CD1c-positive myeloid dendritic cell (primary cell): ENCODE measurements around the gene TBL1X.
"Not testable (repeated sequence)": the region's sequence is repeated elsewhere in the genome, so short reads cannot be mapped to it uniquely, and the experiment has no call there.

Experiments used
- DNase-seq: peaks from one replicate; pipeline ENCODE4 v3.0.0-alpha.2; 2016; ENCODE audit errors: extremely low spot score

The TBL1X gene

GRCh38 chrX:9765072-9765736 is 300.3 kb downstream of the TBL1X start:
- no peak for DNase-seq

- DNase-seq: no peak
Observed at GRCh38 chrX:9765737-9766097, 300.9 kb downstream of the TBL1X start, which contains the start of gene GPR143. Gene GPR143, minus strand, starts transcription at chrX:9765847. Its CDS starts 30 bp downstream, at chrX:9765817.

- DNase-seq: no peak
Observed at GRCh38 chrX:9767375-9767774, 302.5 kb downstream of the TBL1X start.

GRCh38 chrX:9768321-9768839 is 303.5 kb downstream of the TBL1X start:
- not testable (repeated sequence) for DNase-seq

GRCh38 chrX:9770319-9770718 is 305.5 kb downstream of the TBL1X start:
- no peak for DNase-seq

GRCh38 chrX:9772943-9773342 is 308.1 kb downstream of the TBL1X start:
- DNase-seq: no peak

GRCh38 chrX:9775930-9776329 is 311.1 kb downstream of the TBL1X start:
- DNase-seq: peak; percentile 1

GRCh38 chrX:9781941-9782340 is 317.1 kb downstream of the TBL1X start:
- DNase-seq: no peak

- no peak for DNase-seq
Observed at GRCh38 chrX:9784332-9784731, 319.5 kb downstream of the TBL1X start.

- no peak for DNase-seq
Observed at GRCh38 chrX:9785254-9785943, 320.5 kb downstream of the TBL1X start.

GRCh38 chrX:9785944-9786797 is 321.3 kb downstream of the TBL1X start, which contains the start of gene SHROOM2:
Gene SHROOM2, plus strand, starts transcription at chrX:9786429. Its CDS starts 117 bp downstream, at chrX:9786546.
- DNase-seq: no peak

GRCh38 chrX:9786798-9787635 is 322.2 kb downstream of the TBL1X start:
- DNase-seq: no peak

- DNase-seq: no peak
Observed at GRCh38 chrX:9788911-9789310, 324.1 kb downstream of the TBL1X start.

GRCh38 chrX:9789555-9789954 is 324.7 kb downstream of the TBL1X start:
- no peak for DNase-seq
